NCI-H2227 treated with DMSO at 0.1 percent for 48 hours (cell line): Measurements from ENCODE around the gene HSD3B7.

Experiments
- DNase-seq: peaks from one replicate; lab custom pipeline; 2025; lab: John Stamatoyannopoulos, UW

Gene HSD3B7

DNA sequence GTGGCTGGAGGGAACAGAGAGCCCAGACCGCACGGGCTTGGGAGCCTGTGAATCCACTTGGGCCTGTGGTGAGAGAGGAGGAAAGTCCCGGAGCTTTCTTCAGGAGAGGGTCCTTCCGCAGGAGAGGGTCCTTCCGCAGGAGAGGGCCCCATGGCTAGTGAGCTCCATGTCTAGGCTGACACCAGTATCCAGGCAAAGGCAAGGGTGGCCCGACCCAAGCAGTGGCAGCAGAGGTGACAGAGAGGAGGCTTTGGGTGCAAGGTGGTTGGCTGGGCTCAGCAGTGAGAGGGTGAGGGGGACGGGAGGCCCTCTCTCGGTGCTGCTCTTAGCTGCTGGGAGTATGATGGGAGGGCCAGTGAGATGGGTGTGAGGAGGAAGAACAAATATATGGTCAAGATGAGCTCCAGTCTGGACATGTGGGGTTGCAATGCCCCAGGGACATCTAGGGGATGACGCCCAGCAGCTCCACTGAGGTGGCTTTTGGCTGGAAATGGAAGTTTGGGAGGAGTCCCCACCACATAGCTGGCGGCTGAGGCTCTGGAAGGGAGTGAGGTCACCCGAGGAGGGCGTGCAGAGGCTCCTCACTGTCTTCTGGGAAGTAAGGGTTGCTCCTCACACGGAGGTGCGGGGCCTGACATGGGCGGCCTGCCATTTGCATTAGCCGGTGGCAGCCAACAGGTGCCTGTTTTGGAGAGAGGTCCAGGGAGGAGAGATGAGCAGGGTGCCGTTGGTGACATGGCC is 2.3 kb upstream of the HSD3B7 start:
- DNase-seq, result no peak

DNA sequence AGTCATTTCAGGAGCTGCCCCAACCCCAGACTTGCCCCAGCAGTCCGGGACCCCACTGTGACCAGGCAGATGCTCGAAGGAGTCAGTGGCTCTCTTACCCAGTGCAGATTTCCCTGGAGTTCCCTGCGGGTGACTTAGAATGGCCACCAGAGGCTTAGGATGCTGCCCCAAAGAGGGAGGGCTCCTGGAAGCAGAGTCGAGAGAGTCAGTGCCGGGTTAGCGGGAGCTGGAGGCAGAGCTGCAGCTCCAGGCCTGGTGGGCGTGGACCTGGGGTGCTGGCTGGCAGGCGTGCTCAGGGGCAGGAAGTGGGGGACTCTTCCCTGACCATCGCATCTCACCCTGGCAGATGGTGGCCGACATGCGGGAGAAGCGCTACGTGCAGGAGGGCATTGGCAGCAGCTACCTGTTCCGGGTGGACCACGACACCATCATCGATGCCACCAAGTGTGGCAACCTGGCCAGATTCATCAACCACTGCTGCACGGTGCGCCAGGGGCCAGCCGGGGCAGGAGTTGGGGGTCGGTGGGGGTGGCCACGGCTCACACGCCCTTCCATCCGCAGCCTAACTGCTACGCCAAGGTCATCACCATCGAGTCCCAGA is 1.6 kb upstream of the HSD3B7 start:
- no peak for DNase-seq

DNA sequence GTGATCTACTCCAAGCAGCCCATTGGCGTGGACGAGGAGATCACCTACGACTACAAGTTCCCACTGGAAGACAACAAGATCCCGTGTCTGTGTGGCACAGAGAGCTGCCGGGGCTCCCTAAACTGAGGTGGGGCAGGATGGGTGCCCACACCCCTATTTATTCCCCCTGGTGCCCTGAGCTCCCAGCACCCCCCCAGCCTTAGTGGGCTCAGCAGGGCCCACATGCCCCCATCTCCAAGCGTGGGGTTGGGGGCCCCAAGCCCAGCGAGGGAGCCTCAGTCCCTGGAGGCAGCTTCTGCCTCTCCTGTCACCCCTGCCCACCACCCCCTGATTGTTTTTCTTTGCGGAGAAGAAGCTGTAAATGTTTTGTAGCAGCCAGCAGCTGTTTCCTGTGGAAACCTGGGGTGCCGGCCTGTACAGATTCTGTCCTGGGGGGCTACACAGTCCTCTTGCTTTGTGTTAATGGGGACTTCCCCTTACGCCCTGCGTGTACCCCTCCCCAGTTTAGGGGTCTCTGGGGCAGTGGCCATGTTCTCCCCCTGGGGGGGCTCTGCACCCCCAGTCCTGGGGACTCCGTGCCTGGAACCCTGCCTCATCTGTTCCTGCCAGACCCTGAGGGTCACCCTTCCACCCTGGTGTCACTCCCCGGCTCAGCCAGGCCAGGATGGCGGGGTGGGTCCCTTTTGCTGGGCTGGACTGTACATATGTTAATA is 953 bp upstream of the HSD3B7 start:
- no peak for DNase-seq

DNA sequence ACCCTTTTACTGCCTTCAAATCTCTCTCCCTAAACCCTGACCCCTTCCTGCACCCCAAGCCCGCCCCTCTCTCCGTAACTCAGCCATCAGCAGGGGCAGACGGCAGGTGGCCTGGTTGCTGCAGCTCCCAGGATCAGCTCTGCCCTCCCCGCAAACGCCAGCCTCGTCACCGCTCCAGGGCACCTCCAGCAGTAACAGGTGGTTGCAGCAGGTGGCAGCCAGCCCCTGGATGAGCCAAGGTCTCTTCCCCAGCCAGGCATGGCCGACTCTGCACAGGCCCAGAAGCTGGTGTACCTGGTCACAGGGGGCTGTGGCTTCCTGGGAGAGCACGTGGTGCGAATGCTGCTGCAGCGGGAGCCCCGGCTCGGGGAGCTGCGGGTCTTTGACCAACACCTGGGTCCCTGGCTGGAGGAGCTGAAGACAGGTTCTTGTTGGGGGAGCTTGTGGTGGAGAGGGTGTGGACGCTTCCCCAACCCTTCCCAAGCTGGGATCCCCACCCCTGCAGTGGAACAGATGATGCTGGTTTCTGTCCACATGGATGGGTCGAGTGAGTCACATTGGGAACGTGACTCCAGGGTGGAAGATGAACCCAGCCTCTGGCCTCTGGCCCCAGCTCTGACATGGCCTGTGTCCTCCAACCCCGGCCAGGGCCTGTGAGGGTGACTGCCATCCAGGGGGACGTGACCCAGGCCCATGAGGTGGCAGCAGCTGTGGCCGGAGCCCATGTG is 558 bp downstream of the HSD3B7 start:
- DNase-seq, result no peak

DNA sequence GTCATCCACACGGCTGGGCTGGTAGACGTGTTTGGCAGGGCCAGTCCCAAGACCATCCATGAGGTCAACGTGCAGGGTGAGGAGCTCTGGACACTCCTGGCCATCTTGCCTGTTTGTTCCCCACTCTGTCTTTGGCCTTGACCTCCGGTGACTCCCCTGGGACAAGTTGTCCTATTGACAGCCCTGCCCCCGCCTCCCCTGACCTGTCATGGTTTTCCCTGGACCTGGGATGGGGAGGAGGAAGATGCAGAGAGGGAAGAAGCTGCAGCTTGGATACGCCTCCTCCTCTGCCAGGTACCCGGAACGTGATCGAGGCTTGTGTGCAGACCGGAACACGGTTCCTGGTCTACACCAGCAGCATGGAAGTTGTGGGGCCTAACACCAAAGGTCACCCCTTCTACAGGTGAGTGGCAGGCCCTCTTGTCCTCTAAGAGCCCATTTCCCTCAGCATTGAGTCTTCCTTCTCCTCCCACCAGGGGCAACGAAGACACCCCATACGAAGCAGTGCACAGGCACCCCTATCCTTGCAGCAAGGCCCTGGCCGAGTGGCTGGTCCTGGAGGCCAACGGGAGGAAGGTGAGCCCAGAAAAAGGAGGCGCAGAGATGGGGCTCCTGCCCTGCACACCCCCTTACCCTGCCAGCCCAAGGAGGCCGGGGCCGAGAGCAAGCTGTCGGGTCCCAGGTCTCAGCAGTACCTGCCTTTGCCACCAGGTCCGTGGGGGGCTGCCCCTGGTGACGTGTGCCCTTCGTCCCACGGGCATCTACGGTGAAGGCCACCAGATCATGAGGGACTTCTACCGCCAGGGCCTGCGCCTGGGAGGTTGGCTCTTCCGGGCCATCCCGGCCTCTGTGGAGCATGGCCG is 1.4 kb downstream of the HSD3B7 start:
- no peak for DNase-seq

DNA sequence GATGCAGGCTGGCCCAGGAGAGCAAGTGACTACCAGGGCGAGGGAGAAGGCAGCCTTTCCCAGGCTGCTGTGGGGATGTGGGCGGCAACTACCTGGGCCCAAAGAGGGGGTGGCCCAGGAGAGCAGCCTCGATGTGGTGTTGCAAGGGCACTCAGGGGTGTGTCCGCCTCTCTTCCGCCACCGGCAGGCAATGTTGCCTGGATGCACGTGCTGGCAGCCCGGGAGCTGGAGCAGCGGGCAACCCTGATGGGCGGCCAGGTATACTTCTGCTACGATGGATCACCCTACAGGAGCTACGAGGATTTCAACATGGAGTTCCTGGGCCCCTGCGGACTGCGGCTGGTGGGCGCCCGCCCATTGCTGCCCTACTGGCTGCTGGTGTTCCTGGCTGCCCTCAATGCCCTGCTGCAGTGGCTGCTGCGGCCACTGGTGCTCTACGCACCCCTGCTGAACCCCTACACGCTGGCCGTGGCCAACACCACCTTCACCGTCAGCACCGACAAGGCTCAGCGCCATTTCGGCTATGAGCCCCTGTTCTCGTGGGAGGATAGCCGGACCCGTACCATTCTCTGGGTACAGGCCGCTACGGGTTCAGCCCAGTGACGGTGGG is 2.7 kb downstream of the HSD3B7 start:
- DNase-seq, result no peak

DNA sequence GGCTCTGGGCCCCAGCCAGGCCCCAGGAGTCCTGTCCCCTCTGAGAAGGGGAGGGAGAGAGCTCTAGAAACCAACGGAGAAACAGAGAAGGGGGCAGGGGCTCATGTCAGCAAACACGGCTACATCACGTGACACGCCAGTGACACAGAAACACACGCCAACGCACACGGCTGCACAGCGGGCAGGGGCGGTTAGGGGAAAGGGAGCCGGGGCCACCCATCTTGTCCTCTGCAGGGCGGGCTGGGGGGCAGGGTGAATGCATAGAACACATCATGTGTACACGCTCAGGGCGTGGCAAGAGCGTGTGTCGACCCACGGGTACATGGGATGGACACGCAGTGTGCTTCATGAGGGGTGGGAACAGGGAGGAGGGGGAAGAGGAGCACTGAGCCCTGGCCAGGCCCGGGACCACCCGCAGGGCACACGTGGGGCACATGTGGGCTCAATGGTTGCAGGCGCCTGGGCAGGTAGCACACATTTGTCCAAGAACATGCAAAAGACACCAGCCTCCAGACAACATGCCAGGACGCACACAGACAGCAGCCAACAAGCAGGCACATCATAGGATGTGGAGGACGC is 4.6 kb downstream of the HSD3B7 start:
- no peak for DNase-seq

DNA sequence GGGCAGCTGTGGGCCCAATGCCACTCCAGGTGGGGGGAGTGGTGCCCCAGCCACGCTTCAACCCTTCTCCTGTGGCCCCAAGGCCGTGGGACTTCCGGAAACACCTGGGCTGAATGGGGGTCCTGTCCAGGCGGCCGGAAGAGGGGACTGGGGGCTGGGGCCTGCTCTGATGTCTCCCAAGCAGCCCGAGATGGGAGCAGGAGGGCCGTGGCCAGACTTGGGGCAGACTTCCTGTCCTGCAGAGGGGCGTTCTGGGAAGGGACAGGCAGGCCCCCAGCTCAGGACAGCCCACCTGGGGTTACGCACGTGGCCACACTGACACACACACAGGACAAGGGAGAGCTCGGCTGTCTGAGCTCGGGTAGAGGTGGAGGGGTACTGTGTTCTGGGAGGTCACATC is 5.1 kb downstream of the HSD3B7 start:
- DNase-seq, result no peak

DNA sequence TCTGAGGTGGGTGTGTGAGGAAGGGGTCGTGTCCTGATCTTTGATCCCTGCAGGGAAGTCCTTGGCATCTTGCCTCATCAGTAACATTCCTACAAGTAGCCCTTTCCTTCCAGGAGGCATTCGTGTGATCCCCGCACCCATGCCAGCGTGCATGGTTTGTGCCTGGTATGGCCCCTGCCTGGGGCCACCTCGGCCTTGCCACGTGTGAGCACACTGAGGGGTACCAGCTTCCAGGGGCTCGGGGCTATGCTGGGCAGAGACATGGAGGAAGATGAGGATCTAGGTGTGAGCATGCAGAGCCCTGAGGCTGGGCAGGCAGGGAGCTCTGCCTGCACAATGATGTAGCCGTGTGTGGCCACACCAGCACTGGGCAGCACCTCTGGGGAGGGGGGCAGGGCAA is 6.0 kb downstream of the HSD3B7 start:
- DNase-seq, result no peak

DNA sequence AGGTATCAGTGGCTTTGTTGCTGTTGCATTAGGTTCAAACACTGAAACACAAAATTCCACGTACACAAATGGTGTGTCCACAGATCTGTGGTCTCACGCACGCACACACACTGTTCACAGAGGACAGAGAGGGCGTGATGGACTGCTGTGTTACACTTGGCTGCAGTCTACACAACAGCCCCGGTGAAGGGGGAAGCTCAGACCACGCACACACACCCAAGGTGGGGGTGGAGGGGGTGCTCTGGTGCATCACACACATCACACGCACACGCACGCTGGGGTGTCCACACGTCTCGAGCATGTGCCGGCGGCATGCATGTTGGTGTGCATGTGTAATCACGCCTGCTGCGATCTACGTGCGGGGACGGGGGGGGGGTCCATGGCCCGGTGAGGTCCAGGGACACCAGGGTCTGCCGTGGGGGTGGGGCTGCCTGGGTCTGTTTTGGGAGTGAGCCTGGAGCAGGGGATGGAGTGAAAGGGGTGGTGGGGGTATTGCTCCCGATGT is 7.3 kb downstream of the HSD3B7 start:
- no peak for DNase-seq

DNA sequence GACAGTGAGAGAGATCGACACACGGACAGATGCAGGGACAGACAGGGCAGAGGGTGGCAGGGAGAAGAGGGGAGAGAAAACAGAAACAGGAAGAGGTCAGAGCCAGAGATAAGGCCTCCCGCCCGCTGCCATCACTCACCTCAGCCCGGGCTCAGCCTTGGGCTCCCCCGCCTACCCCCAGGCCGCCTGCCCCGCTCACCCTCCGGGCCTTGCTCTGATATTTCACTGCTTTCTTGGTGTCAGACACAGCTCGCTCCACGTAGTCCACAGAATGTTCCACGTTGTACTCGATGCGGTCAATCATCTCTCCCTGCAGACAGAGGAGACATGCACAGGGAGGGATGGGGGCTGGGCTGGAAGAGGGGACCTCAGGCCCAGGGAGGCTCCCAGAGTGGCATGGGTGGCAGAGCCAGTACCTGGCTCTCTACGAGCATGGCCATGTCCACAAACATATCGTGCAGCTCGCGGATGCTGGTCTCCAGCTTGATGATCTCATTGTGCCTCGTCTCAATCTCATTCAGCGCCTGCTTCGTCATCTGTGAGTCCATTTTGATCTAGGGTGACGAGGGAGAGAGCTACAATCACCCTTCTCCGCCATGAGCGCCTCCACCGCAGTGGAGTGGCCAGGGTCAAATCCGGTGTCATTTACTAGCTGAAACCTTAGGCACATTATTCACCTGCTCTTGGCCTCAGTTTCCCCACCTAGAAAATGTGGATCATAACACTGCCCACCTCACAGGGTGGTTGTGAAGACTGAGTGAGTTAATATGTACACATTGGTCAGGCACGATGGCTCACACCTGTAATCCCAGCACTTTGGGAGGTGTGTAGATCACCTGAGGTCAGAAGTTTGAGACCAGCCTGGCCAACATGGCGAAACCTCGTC is 8.2 kb downstream of the HSD3B7 start:
- DNase-seq, result no peak

DNA sequence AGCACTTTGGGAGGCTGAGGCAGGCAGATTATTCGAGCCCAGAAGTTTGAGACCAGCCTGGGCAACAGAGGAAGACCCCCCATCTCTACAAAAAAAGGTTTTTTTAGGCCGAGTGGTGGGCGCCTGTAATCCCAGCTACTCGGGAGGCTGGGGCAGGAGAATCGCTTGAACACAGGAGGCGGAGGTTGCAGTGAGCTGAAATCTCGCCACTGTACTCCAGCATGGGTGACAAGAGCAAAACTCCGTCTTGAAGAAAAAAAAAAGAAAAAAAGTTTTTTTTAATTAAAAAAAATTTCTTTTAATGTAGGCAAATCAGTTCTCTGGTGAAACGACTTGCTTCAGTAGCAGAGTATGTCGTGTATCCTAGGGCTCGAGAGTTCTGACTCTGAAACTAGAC is 10.9 kb downstream of the HSD3B7 start:
- DNase-seq, result no peak

DNA sequence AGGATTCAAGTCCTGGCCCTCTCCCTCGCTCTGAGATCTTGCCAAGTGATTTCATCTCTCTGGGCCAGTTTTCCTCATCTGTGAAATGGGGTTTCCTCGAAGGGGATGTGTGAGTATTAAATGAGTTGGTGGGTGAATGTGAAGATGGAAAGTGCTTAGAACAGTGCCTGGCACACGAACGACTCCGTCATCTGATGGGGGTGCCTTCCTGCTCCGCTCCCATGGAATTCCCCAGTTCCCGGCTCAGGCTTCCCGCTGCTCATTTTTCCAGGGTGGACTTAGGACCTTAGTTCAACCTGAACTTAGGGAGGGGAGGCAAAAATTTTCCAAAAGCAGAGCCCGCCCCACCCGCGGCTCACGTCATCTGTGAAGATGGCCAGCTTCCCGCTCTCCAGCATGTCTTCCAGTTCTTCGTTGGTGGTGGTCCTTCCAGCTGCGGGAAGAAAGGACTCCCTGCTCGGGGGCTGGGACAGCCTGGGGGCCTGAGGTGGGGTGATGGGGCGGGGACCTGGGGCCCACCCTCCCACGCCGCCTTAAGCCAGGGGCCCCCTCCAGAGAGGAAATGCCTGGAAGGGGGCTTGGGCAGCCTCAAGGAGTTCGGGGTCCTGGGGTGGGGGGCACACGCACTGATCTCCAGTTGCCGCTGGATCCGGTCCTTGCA is 11.4 kb downstream of the HSD3B7 start:
- DNase-seq, result no peak

DNA sequence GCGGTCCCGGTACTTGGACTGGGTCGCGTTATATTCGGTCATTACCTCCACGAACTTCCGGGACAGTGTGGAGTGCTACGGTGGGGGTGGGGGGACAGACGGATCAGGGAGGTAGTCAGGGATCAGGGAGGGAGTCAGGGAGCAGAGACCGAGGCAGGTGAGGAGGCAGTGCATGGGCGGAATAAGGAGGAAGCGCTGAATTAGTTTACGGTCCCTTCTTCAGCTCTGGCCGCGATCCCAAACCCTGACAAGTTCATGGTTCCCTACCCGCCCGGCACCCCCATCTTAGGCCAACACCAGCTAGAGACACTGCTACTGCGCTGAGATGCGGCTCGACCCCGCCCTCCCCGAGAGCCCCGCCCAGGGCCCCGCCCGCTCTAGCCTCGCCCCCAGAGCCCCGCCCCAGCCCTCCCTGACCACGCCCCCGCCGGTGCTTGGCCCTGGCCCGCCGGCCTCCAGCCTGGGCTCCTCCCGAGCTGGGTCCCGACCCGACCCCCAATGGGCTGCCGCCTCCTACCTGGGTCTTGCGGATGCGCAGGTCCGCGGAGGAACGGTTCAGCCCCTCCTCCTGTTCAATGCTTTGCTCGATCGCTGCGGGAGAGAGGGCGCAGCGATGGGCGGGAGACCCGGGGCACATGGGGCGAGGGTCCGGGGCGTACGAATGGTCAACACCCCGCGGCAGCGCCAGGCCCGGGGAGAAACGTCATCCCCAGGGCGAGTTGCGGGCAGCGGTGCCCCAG is 12.1 kb downstream of the HSD3B7 start:
- no peak for DNase-seq

DNA sequence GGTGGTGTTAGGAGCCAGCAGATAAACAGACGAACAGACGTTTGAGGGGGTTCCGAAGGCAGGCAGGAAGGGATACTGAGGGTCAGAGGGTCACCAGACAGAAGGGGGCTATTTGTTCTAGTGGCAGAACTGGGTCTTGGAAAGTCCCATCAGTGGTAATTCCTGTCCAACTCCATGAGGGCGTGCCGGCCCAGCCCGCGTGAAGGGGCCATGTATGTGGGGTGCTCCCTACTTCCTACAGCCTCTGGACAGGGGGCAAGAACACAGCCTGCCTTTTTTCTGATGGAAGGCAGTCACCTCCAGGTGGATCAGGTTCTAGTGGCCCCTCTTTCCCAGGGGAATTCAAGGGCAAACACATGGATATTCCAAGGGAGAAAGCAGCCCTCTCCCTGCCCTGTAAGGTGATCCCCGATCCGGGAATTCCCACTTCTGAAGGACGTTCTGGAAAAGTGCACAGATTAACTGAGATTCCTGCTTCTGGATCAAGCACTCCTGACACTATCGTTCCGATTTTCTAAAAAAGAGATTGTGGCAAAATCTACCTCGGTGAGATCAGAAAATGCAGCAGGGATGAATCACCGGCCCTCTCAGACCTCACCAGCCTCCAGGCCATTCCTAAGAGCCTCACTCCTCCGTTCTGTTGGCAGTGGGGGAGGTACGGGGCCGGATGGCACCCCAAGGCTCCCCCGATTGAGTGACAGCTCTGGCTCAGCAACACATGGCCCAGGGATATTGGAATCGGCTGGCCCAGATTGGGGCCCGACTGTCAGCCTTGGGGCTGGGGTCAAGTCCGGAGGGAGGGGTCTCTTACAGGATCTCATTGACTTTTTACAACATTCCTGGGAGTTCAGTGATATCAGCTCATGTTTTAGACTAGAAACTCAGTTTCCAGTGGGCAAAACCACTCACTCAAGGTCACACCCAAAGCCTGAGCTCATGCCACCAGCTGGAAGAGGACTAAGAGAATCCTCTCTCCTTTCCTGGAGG is 13.0 kb downstream of the HSD3B7 start:
- no peak for DNase-seq

DNA sequence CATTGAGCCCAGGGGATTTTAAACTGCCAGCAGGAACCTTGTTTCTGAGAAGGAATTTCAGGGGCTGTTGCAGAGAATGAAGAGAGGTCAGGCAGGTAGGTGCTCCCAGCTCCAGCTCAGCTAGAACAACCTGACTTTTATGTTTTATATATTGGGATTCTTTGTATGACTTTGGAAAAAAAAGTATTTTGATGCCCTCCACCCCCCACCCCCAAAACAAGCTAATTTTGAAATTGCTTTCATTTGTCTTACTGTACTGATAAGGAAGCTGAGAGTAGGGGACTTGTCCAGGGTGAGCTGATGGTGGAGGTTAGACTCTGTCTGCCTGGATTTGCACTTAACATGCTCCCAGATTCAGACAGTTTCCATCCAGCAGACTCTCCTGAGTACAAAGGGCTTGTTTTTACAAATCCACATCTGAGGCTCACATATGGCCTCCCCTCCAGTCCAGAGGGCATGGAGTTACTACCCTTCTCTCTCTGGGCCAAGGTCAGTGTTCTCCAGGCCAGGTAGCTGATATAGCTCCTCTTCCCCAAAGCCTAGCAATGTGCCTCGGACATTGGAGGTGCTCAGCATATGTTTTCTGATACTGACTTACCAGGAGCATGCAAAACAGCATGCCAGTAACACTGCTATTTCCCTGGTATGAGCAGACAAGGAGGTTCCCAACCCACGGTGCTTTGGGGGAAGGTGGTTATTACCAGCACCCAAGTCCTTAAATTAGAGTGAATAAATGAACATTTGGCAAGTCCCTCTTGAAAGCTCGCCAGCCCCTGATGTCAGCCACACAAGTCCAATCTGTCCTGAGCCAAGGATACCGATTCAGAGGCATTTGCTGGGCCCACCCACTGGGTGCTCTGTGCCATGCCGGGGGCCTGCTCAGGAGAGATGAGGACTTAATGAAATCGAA is 14.1 kb downstream of the HSD3B7 start:
- DNase-seq, result no peak
